NCI-H2171 (cell line): ENCODE measurements around the gene MS4A15.
"Not testable (repeated sequence)": the region's sequence is repeated elsewhere in the genome, so short reads cannot be mapped to it uniquely, and the experiment has no call there.

ENCODE experiments used
- DNase-seq: peaks from one replicate; lab custom pipeline; 2025; lab: John Stamatoyannopoulos, UW

MS4A15 gene

DNA sequence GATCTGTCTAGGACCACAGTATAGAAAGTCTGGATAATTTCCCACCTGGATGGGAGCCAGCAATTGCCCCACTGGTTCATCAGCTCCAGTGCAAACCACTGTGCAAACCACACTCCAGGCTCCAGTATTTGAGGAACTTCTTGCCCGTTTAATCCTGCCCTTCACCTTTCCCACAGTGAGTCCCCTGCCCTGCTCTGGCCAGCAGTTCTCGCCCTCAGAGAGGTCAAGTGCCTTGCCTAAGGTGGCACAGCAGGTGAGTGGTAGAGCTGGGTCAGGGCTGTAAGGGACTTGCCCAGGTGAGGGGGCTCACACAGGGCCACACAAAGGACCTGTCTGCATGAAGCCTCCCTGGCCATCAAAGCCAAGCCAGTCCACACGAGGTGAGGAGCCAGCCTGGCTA, 52.6 kb downstream of the MS4A15 start:
- no peak for DNase-seq

GRCh38 chr11:60809691-60810090, 53.0 kb downstream of the MS4A15 start:
- no peak for DNase-seq

DNA sequence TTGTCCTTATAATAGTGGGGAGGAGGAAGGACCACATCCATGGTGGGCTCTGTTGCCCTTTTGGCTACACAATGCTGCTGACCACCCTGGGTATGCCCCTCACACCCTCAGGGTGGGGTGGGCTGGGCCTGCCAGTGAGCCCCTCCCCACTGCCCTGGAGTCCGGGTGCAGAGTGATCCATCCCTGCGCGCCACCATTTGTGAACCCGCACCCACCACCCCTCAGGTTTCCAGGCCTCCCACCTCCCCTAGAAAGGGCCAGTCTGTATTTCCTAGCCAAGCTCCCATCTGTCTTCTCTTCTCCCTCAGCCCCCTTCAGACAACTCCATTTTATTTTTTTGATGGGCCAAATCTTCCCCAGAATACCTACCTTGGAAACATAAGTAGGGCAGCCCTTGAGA, 53.5 kb downstream of the MS4A15 start:
- no peak for DNase-seq

DNA sequence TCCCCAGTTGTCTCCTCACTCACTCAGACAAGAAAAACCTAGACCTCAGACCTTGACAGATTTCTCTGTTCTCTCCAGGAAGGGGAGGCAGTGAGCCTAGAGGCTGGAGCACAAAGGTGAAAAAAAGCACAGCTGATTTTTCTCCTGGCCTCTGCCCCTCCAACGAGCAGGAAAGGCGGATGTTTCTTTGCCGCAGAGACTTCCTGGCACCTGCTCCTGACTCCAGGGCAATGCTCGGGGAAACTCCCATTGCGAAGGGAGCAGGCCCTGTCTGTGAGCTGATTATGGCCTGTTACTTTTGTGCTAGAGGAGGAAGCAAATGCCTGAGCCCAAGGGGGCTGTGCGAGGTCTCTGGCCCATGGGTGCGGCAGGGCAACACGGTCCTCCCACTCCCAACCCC, 53.9 kb downstream of the MS4A15 start:
- no peak for DNase-seq

DNA sequence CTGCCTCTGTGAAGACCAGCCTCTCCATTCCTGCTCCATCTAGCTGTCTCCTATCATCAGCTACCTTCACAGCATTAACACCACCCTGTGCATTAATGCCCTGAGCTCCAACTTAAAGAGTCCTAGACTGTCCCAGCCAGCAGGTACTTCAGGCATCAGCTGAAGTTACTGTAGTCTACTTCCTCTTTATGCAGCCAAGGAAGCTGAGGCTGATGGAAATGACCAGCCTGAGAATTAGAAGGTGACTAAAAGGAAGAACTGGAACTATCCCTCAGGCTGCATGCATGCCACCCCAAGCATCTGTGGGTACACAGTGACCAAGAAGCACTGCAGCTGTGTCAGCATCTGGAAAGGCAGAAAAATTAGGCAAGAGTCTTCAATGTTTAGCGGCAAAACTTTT, 56.7 kb downstream of the MS4A15 start:
- no peak for DNase-seq

GRCh38 chr11:60814112-60814511, 57.4 kb downstream of the MS4A15 start:
- DNase-seq: no peak

DNA sequence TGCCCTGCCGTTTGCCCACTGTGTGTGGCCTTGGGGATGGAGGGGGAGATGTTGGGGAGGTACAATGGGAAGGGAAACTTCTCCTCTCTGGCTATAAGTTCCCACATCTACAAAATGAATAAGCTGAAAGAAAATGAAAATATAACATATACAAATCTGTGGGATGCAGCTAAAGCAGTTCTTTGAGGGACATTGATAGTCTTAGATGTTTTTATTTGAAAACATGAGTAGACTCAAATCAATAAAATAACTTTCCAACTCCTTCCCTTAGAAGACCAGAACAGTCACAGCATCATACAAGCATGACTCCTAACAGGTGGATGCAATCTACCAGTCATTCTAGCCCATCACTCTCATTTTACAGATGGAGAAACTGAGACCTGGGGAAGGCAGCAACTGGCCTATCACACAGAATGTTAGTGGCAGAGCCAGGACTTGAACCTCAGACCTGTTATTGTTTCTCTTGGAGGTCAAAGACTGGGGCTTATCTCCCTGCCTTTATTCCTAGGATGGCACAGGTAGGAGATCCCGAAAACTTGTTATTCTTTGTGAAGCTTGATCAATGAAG, 60.0 kb downstream of the MS4A15 start:
- DNase-seq: no peak

DNA sequence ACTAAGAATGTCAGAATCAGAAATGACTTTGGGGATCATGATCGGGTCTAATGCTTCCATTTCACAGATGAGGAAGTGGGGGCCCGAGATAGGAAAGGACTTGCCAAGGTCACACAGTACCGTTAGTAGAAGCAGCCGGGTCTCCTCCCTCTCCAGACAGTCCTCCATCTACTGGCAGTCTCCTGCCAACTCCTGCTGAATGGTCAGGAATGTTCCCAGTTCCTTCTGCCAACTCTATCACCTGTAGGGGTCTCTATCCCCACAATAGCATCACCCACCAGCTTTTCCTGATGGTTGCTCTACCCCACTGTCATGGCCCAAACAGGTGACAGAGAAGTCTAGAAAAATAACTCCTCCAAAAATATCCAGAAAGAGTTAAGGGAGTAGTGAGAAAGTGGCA, 61.4 kb downstream of the MS4A15 start:
- DNase-seq: no peak

- no peak for DNase-seq
Measured at GRCh38 chr11:60821827-60822599, 65.3 kb downstream of the MS4A15 start.

DNA sequence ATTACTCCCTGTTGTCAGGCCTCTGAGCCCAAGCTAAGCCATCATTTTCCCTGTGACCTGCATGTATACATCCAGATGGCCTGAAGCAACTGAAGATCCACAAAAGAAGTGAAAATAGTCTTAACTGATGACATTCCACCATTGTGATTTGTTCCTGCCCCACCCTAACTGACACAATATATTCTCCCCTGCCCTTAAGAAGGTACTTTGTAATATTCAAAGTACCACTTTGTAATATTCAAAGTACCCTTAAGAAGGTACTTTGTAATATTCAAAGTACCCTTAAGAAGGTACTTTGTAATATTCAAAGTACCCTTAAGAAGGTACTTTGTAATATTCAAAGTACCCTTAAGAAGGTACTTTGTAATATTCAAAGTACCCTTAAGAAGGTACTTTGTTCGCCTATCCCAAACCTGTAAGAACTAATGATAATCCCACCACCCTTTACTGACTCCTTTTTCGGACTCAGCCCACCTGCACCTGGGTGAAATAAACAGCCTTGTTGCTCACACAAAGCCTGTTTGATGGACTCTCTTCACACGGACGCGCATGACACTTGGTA, 67.2 kb downstream of the MS4A15 start:
- not testable (repeated sequence) for DNase-seq

DNA sequence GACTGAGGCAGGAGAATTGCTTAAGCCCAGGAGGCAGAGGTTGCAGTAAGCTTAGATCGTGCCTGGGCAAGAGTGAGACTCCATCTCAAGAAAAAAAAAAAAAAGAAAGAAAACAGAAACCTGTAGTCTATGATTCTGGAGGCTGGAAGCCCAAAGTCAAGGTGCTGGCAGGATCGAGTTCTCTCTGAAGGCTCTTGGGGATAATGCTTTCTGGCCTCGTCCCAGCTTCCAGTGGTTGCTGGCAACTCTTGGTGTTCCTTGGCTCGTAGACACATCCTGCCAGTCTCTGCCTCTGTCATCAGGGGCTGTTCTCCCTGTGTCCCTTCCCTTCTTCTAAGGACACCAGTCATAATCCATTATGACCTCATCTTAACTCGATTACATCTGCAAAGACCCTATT, 68.5 kb downstream of the MS4A15 start:
- no peak for DNase-seq

- DNase-seq: no peak
Measured at GRCh38 chr11:60825790-60826189, 69.1 kb downstream of the MS4A15 start.
